D721Med (cell line): Measurements from ENCODE around the gene DACT2.
"Not testable (repeated sequence)": the region's sequence is repeated elsewhere in the genome, so short reads cannot be mapped to it uniquely, and the experiment has no call there.

Experiments used
- DNase-seq: peaks from one replicate; pipeline ENCODE4 v3.0.0; 2011; ENCODE audit warnings: low spot score; ENCODE audit not compliant: insufficient read length
- FAIRE-seq: peaks from 2 replicates; lab custom pipeline; 2011; peaks lifted over from hg19 to GRCh38; lab: Jason Lieb, UNC
- CTCF ChIP-seq: IDR thresholded peaks from 2 replicates; pipeline ENCODE4 v1.5.1; 2012; ENCODE audit warnings: mild to moderate bottlenecking, control low read depth; ENCODE audit not compliant: insufficient read depth; ENCODE audit errors: missing control alignments

Gene DACT2

GRCh38 chr6:168270274-168271172 is 49.1 kb downstream of the DACT2 start:
- TF ChIP-seq CTCF: no peak
- DNase-seq (no peak), FAIRE-seq (no peak)

DNA sequence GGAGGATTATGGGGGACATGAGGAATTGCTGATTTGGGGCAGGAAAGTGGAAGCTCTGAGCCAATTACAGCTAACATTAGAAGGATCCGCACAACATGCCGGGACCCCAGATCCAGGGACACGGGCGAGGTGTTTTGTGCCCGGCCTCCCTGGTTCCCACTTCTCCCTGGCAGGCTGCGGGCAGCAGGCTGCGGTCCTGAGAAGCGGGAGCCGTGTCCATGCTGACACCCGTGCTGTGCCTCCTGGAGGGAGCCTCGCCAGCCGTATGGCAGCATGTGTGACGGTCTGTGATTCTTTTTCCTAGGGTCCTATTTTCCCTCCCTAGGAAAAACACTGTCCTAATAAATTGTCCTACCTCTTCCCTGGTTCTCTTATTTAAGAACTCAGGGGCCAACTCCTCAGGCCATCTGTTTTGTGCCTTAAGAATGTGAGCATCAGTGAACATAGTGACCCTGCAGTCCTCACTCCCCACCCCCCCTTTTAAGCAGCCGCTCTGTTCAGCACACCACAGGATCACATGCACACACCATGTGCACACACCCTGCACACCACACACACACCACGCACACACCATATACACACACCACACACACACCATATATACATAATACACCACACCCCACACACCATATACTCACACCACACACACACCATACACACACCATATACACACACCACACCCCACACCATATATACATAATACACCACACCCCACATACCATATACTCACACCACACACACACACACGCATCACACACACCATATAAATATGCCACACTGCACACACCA is 49.9 kb downstream of the DACT2 start:
- DNase-seq (no peak), FAIRE-seq (no peak)
- TF ChIP-seq CTCF: no peak

- DNase-seq (no peak), FAIRE-seq (no peak)
- TF ChIP-seq CTCF: no peak
These were observed 50.8 kb downstream of the DACT2 start for GRCh38 chr6:168268755-168269154.

DNA sequence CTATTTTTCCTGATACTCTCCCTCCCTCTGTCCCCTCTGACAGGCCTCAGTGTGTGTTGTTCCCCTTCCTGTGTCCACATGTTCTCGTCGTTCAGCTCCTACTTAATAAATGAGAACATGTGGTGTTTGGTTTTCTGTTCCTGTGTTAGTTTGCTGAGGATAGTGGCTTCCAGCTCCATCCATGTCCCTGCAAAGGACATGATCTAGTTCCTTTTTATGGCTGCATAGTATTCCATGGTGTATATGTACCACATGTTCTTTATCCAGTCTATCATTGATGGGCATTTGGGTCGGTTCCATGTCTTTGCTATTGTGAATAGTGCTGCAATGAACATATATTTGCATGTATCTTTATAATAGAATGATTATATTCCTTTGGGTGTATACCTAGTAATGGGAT is 51.8 kb downstream of the DACT2 start:
- DNase-seq, FAIRE-seq: not testable (repeated sequence)

DNA sequence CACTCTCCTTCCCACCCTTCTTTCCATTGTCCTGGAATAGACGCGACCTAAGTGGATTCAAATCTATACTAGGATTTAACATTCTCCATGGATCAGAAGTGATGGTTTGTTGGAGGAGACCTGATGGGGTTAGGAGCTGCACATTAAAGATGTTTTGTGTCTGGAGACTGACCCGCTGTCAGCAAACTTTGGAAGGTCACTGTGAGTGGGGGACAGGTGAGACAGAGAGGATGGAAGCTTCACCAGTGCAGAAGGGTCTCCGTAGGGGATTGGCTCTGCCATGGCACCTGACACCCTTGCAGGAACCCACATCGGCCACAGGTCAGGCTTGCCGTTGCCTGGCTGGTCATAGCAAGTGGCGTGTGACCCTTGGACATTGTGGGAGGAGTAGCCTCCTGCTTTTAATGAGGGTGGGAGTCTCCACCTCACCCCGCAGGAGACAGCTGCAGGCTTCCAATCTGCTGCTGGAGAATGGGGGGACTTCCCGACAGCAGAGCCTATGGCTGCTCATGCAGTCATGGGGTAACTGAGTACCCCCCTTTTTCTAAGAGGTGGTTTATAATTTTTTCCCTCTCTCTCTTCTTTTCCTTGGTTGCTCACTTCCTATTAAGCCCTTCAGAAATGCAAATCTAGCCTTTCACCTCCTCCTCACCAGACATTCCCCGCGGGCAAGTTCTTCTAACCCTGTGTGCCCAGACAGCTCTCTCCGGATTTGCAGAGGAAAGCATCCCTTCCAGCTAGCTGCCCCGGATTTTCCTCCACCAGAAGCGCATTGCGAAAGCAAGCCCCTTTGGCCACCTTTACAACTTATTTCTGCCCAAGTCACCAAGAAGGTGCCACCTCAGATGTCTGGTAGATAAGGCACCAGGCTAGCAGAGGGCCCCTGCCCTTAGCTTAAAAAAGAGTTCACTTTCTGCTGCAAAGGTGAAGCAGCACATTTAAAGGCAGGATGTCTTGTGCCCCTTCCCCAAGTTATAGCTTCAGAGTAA is 53.5 kb downstream of the DACT2 start:
- DNase-seq (no peak), FAIRE-seq (no peak)
- TF ChIP-seq CTCF: no peak

DNA sequence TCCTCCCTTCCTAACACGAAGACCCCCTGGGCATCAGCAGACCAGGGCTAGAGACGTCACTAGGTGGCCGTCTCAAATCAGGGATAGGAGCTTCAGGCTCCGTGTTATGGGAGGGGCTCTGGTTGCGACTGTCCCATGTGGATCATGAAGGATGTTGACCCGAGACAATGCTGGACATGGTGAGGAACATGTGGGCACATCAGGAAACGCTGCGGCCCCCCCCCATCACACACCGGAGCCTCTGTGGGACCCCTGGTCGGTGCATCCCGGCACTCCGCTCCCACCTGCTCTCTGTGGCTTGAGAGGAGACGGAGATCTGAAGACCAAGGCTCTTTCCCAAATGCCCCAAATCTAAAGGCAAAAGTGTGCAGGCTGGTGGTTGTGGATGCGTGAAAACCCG is 54.2 kb downstream of the DACT2 start:
- DNase-seq (no peak), FAIRE-seq (no peak)
- no peak for TF ChIP-seq CTCF
